ENCODE data around the gene DPYSL4.

- TF ChIP-seq CTCF (IDR thresholded peaks at IDR 0.05) = no peak
- TF ChIP-seq EZH2phosphoT487 (IDR thresholded peaks at IDR 0.05) = no peak
- TF ChIP-seq EZH2 (IDR thresholded peaks at IDR 0.05) = no peak
These were observed 24.0 kb upstream of the DPYSL4 start for GRCh38 chr10:132162590-132163277.
